Tibial nerve (tissue), 4 donors: ENCODE data around the gene ANP32B. TPM values are rescaled to one million over a fixed set of nuclear protein-coding genes. Genes with fewer than 3 reads are reported as not detected.

Experiments
- DNase-seq, 2 donors: peaks; one replicate each; pipeline ENCODE4 v3.0.0-alpha.2; 2019; ENCODE audit warnings: low spot score in 2 of 2
- H3K27ac ChIP-seq, 4 donors: fragments of 200-600 bp; sonication (generic) in 3 of 4; one replicate each; pipeline ENCODE4 v1.5.1; 2017 to 2019; ENCODE audit warnings: mild to moderate bottlenecking in 1 of 4
- H3K27me3 ChIP-seq, 2 donors: fragments of 200-600 bp; sonication (generic) in 1 of 2; one replicate each; pipeline versions ENCODE4 v1.5.1 to v1.6.0; 2017 to 2019
- H3K36me3 ChIP-seq, 3 donors: fragments of 200-600 bp; sonication (generic); one replicate each; pipeline ENCODE4 v1.5.1; 2018 to 2019
- H3K4me1 ChIP-seq, 4 donors: fragments of 200-600 bp; sonication (generic) in 3 of 4; one replicate each; pipeline ENCODE4 v1.5.1; 2017 to 2019
- H3K4me3 ChIP-seq, 4 donors: fragments of 200-600 bp; sonication (generic) in 3 of 4; one replicate each; pipeline ENCODE4 v1.5.1; 2017 to 2019; ENCODE audit warnings: mild to moderate bottlenecking in 1 of 4, moderate library complexity in 1 of 4
- H3K9me3 ChIP-seq, 4 donors: fragments of 200-600 bp; sonication (generic) in 3 of 4; one replicate each; pipeline ENCODE4 v1.5.1; 2017 to 2019
- CTCF ChIP-seq, 5 experiments: fragments of 200-600 bp in 3 of 5; fragments of 450-650 bp in 2 of 5; sonication (generic) in 3 of 5; IDR thresholded peaks; one replicate each; pipeline ENCODE4 v1.5.1; 2016 to 2019; ENCODE audit warnings: antibody characterized with exemption in 5 of 5, mild to moderate bottlenecking in 3 of 5, moderate library complexity in 2 of 5
- EP300 ChIP-seq, 2 donors: sonication (generic); formaldehyde crosslinking; IDR thresholded peaks; one replicate each; pipeline ENCODE4 v1.6.1; 2017; ENCODE audit warnings: antibody characterized with exemption in 2 of 2, mild to moderate bottlenecking in 1 of 2
- POLR2A ChIP-seq, 2 donors: fragments of 450-650 bp; IDR thresholded peaks; one replicate each; pipeline ENCODE4 v1.6.1; 2017; ENCODE audit warnings: antibody characterized with exemption in 2 of 2, mild to moderate bottlenecking in 2 of 2, moderate library complexity in 2 of 2
- WGBS, 2 donors: methylation state at CpG; one replicate each; pipeline ENCODE4 v1.1.5; 2018; 5-methylcytosine and 5-hydroxymethylcytosine counted together
- total RNA-seq, 4 donors: library from RNA; depleted of rRNA; stranded (reverse); fragments of >200 nt; gene quantifications; one replicate each; pipeline ENCODE4 v1.1.0, GENCODE V29; 2016

Gene ANP32B
- total RNA-seq, 4 donors from 2014 or later, result 39.0 to 59.4 (median 51.8) TPM

- Histone ChIP-seq H3K27me3 (peaks cover 0 to 13% of the 10 kb centered on the region in 2 donors), H3K9me3 (no peaks in the 10 kb centered on the region), H3K4me1 (no peaks in the 10 kb centered on the region), H3K36me3 (no peaks in the 10 kb centered on the region), H3K4me3 (no peak within 1 kb of the TSS), H3K27ac (no peak within 1 kb of the TSS)
- WGBS, 2 donors, result 78 to 83% methylated on average over 3 of the region's 3 CpGs
- no peak for DNase-seq
- TF ChIP-seq POLR2A (IDR thresholded peaks at IDR 0.05) (no peak), CTCF (IDR thresholded peaks at IDR 0.05) (no peak), EP300 (IDR thresholded peaks at IDR 0.05) (no peak)
Measured at GRCh38 chr9:97938081-97938644, 45.0 kb upstream of the ANP32B start, which contains the start of gene HEMGN. TSS of gene HEMGN (minus strand) at chr9:97938172. CDS start at chr9:97938136, 36 bp downstream.

DNA sequence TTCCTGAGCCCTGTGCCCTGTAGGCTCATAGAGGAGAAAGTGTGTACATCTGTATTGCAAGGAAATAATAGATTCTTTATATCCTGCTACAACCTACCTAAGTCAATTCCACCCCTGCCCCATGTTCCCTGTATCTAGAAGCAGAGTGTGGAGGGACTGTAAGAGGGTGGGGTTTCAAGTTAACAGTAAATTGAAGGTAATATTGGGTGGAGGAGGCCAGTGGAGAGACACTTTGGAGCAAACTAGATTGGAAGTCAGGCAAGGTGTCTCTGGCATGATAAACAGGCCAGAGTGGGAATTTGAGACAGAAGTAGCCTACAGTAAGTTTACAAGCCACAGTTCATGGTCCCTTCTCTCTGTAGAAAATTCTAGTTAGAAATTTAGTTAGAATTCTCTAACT lies 42.9 kb upstream of the ANP32B start:
- Histone ChIP-seq H3K4me1 (no peaks in the 10 kb centered on the region), H3K27me3 (peaks cover 0 to 4% of the 10 kb centered on the region in 2 donors), H3K36me3 (no peaks in the 10 kb centered on the region), H3K4me3 (no peak overlapping the region), H3K27ac (no peak overlapping the region), H3K9me3 (no peaks in the 10 kb centered on the region)
- TF ChIP-seq CTCF (IDR thresholded peaks at IDR 0.05) (no peak), EP300 (IDR thresholded peaks at IDR 0.05) (no peak), POLR2A (IDR thresholded peaks at IDR 0.05) (no peak)
- no peak for DNase-seq

DNA sequence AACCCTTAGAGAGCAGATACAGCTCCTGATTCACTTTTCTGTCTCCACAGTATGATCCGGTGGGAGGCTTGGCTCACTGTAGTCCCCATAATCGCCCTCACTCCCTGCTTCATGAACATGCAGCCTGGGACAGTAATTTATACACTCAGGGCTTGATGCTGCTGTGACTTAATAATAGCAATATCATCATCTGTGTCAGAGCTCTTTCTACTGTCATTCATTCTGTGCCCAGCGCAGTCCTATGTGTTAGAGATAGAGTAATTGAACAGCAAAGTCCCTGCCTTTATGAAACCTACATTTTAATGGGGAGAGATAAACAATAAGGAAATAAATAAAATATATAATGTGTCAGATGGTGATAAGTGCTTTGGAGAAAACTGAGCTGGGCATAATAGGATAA lies 42.4 kb upstream of the ANP32B start:
- H3K36me3 ChIP-seq, result no peaks in the 10 kb centered on the region
- no peak overlapping the region for H3K4me3 ChIP-seq
- no peaks in the 10 kb centered on the region for H3K27me3 ChIP-seq
- TF ChIP-seq CTCF (IDR thresholded peaks at IDR 0.05) (no peak), POLR2A (IDR thresholded peaks at IDR 0.05) (no peak), EP300 (IDR thresholded peaks at IDR 0.05) (no peak)
- 59 to 61% methylated on average over 3 of the region's 3 CpGs for WGBS, 2 donors
- H3K4me1 ChIP-seq, result no peaks in the 10 kb centered on the region
- no peaks in the 10 kb centered on the region for H3K9me3 ChIP-seq
- H3K27ac ChIP-seq, result no peak overlapping the region
- DNase-seq, result no peak

DNA sequence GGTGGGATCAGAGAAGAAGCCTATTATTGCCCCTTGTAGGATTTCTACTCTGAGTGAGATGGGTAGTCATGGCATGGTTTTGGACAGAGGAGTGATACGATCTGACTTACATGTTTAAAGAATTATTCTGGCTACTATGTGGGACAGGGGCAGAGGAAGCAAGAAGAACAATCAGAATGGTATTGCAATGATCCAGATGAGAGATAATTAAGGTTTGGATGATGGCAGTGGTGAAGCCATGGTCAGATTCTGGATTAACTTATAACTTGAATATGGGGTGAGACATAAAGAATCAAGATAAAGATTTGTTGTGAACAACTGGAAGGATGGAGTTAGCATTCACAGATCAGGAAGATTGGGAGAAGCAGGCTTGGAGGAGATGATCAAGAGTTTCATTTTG lies 41.8 kb upstream of the ANP32B start:
- DNase-seq, result no peak
- H3K36me3 ChIP-seq, result no peaks in the 10 kb centered on the region
- no peaks in the 10 kb centered on the region for H3K9me3 ChIP-seq
- no peak overlapping the region for H3K4me3 ChIP-seq
- TF ChIP-seq POLR2A (IDR thresholded peaks at IDR 0.05) (no peak), EP300 (IDR thresholded peaks at IDR 0.05) (no peak), CTCF (IDR thresholded peaks at IDR 0.05) (no peak)
- H3K27ac ChIP-seq, result no peak overlapping the region
- no peaks in the 10 kb centered on the region for H3K27me3 ChIP-seq
- no peaks in the 10 kb centered on the region for H3K4me1 ChIP-seq
- 76 to 83% methylated on average over 1 of the region's 1 CpG for WGBS, 2 donors

GRCh38 chr9:97943308-97943855 lies 39.8 kb upstream of the ANP32B start:
- no peaks in the 10 kb centered on the region for H3K27me3 ChIP-seq
- no peak overlapping the region for H3K27ac ChIP-seq
- no peaks in the 10 kb centered on the region for H3K36me3 ChIP-seq
- H3K4me1 ChIP-seq, result no peaks in the 10 kb centered on the region
- no peak for TF ChIP-seq EP300 (IDR thresholded peaks at IDR 0.05)
- H3K4me3 ChIP-seq, result no peak overlapping the region
- H3K9me3 ChIP-seq, result no peaks in the 10 kb centered on the region
- DNase-seq, result no peak
